Measurements from ENCODE around the gene ARHGAP4. TPM values are rescaled to one million over a fixed set of nuclear protein-coding genes. Genes with fewer than 3 reads are reported as not detected.

The ARHGAP4 gene
- total and polyA plus RNA-seq, 2 donors from 2014 or later: 38.3 to 73.0 TPM

GRCh38 chrX:153945956-153946943, 20.2 kb upstream of the ARHGAP4 start:
- FAIRE-seq (no peak), DNase-seq (no peak)
- peaks cover 0 to 17% (median 0%) of the 10 kb centered on the region in 3 donors for H3K4me1 ChIP-seq (ENCODE audit: control insufficient read depth in 2 of 3, insufficient read depth in 2 of 3, low read depth in 1 of 3, low read length in 3 of 3)
- TF ChIP-seq CTCF (IDR thresholded peaks at IDR 0.05; ENCODE audit: borderline replicate concordance, extremely low read depth, insufficient read depth): no peak
- H3K9ac ChIP-seq (ENCODE audit: low read length in 3 of 3): no peak overlapping the region
- no peak overlapping the region for H3K4me3 ChIP-seq (ENCODE audit: low read length in 3 of 3)
- no peaks in the 10 kb centered on the region for H3K9me3 ChIP-seq (ENCODE audit: control insufficient read depth in 2 of 3, insufficient read depth in 1 of 3, low read length in 3 of 3)
- intact Hi-C loops (cut with DNase I): no loop called here
- H3K27ac ChIP-seq (ENCODE audit: low read depth in 2 of 2, low read length in 2 of 2): no peak overlapping the region
- peaks cover 0 to 11% (median 2%) of the 10 kb centered on the region in 3 donors for H3K36me3 ChIP-seq (ENCODE audit: control insufficient read depth in 2 of 3, insufficient read depth in 3 of 3, low read length in 3 of 3)
- H3K27me3 ChIP-seq (ENCODE audit: control insufficient read depth, insufficient read depth, low read length): no peaks in the 10 kb centered on the region

- intact Hi-C loops (cut with DNase I): no loop called here
- TF ChIP-seq CTCF (IDR thresholded peaks at IDR 0.05; ENCODE audit: borderline replicate concordance, extremely low read depth, insufficient read depth): no peak
- Histone ChIP-seq H3K27me3 (ENCODE audit: control insufficient read depth, insufficient read depth, low read length) (no peaks in the 10 kb centered on the region), H3K9me3 (ENCODE audit: control insufficient read depth in 2 of 3, insufficient read depth in 1 of 3, low read length in 3 of 3) (no peaks in the 10 kb centered on the region), H3K4me1 (ENCODE audit: control insufficient read depth in 2 of 3, insufficient read depth in 2 of 3, low read depth in 1 of 3, low read length in 3 of 3) (peaks cover 0 to 17% (median 0%) of the 10 kb centered on the region in 3 donors), H3K27ac (ENCODE audit: low read depth in 2 of 2, low read length in 2 of 2) (no peak overlapping the region), H3K36me3 (ENCODE audit: control insufficient read depth in 2 of 3, insufficient read depth in 3 of 3, low read length in 3 of 3) (no peaks in the 10 kb centered on the region), H3K4me3 (ENCODE audit: low read length in 3 of 3) (no peak overlapping the region), H3K9ac (ENCODE audit: low read length in 3 of 3) (no peak overlapping the region)
- FAIRE-seq (no peak), DNase-seq (no peak)
Observed at GRCh38 chrX:153944800-153945150, 18.7 kb upstream of the ARHGAP4 start.

DNA sequence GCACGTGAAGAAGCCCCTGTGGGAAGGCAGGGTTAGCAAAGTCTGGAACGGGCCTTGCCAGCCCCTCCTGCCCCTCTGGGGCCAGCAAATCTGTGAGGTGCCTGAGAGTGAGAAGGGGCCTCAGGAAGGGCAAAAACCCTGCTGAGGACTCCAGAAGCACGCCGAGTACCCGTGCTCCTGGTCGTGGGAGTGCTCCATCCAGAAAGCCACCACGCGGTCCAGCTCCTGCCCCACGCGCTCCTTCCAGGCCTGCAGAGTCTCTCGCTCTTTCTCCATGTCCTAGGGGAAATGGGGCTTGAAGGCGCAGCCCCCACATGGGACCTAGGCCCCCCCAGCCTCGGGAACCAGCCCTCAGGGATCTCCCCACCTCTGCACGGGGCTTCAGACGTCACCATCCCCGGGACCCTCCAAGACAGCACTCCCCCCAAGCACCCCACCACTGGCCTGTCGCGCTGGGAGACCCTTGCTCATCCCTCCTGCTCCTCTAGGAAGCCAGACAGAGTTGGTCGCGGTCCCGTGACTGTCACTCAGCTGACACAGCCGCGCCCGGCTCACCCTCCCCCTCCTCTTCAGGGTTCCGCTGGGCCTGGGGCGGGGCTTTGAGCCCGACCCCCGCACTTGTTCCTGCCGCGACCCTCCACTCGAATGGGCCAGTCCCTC, 18.2 kb upstream of the ARHGAP4 start, which contains the start of gene RENBP:
Gene RENBP (minus strand): TSS at position 504 of the 660 bp plus-strand sequence. CDS start 33 bp downstream, at position 471.
- Histone ChIP-seq H3K9me3 (ENCODE audit: control insufficient read depth in 2 of 3, insufficient read depth in 1 of 3, low read length in 3 of 3) (no peaks in the 10 kb centered on the region), H3K4me3 (ENCODE audit: low read length in 3 of 3) (peak within 1 kb of the TSS in 2 of 3 donors; percentile 52 to 55), H3K27me3 (ENCODE audit: control insufficient read depth, insufficient read depth, low read length) (no peaks in the 10 kb centered on the region), H3K36me3 (ENCODE audit: control insufficient read depth in 2 of 3, insufficient read depth in 3 of 3, low read length in 3 of 3) (no peaks in the 10 kb centered on the region), H3K9ac (ENCODE audit: low read length in 3 of 3) (peak within 1 kb of the TSS in 1 of 3 donors; percentile 58), H3K4me1 (ENCODE audit: control insufficient read depth in 2 of 3, insufficient read depth in 2 of 3, low read depth in 1 of 3, low read length in 3 of 3) (peaks cover 0 to 14% (median 0%) of the 10 kb centered on the region in 3 donors), H3K27ac (ENCODE audit: low read depth in 2 of 2, low read length in 2 of 2) (peak within 1 kb of the TSS; percentile 28 to 67)
- no peak for FAIRE-seq
- DNase-seq: peak in 4 of 5 donors; percentile 58 to 79 (median 70)
- intact Hi-C loops (cut with DNase I): no loop called here
- TF ChIP-seq CTCF (IDR thresholded peaks at IDR 0.05; ENCODE audit: borderline replicate concordance, extremely low read depth, insufficient read depth): no peak

Data from kidney (tissue), 14 donors.